HL-60/S4 (cell line): Measurements from ENCODE around the gene ACAA2.

Experiments used
- in situ Hi-C: fragments of 300-500 bp; cut with MboI; formaldehyde crosslinking; loops from 2 replicates; pipeline ENCODE4 v1.14.3; 2022; ENCODE audit warnings: low sequenced_read_pairs

Gene ACAA2

GRCh38 chr18:49813319-49814146 lies at the start of gene ACAA2:
Gene ACAA2 (minus strand): TSS chr18:49813533. CDS start chr18:49813484, 49 bp downstream.
- in situ Hi-C loops, result no loop called here

GRCh38 chr18:49862656-49863385 lies 49.5 kb upstream of the ACAA2 start:
- in situ Hi-C loops, result loop anchor here (25.0 kb wide), 1 partner anchor 351 kb away; no protein-coding TSS in a partner anchor

GRCh38 chr18:49861659-49862058 lies 48.3 kb upstream of the ACAA2 start:
- in situ Hi-C loops, result loop anchor here (25.0 kb wide), 1 partner anchor 349 kb away; no protein-coding TSS in a partner anchor

- in situ Hi-C loops, result loop anchor here (25.0 kb wide), 1 partner anchor 347 kb away; no protein-coding TSS in a partner anchor
These were observed 46.4 kb upstream of the ACAA2 start for GRCh38 chr18:49859725-49860124.

GRCh38 chr18:49859021-49859359 lies 45.7 kb upstream of the ACAA2 start:
- in situ Hi-C loops, result loop anchor here (25.0 kb wide), 1 partner anchor 347 kb away; no protein-coding TSS in a partner anchor

- in situ Hi-C loops, result loop anchor here (25.0 kb wide), 1 partner anchor 346 kb away; no protein-coding TSS in a partner anchor
These were observed 45.1 kb upstream of the ACAA2 start for GRCh38 chr18:49858309-49859020.

- in situ Hi-C loops, result loop anchor here (25.0 kb wide), 1 partner anchor 345 kb away; no protein-coding TSS in a partner anchor
These were observed 44.4 kb upstream of the ACAA2 start for GRCh38 chr18:49857708-49858107.

- in situ Hi-C loops, result loop anchor here (25.0 kb wide), 1 partner anchor 344 kb away; no protein-coding TSS in a partner anchor
These were observed 43.2 kb upstream of the ACAA2 start for GRCh38 chr18:49856496-49856895.

- in situ Hi-C loops, result loop anchor here (25.0 kb wide), 1 partner anchor 344 kb away; no protein-coding TSS in a partner anchor
These were observed 42.5 kb upstream of the ACAA2 start for GRCh38 chr18:49855711-49856415.

- in situ Hi-C loops, result loop anchor here (25.0 kb wide), 1 partner anchor 342 kb away; no protein-coding TSS in a partner anchor
These were observed 41.3 kb upstream of the ACAA2 start for GRCh38 chr18:49854681-49855080.

GRCh38 chr18:49853436-49853835 lies 40.1 kb upstream of the ACAA2 start:
- in situ Hi-C loops, result loop anchor here (25.0 kb wide), 1 partner anchor 341 kb away; no protein-coding TSS in a partner anchor

- in situ Hi-C loops, result loop anchor here (25.0 kb wide), 1 partner anchor 341 kb away; no protein-coding TSS in a partner anchor
These were observed 39.7 kb upstream of the ACAA2 start for GRCh38 chr18:49853011-49853410.

- in situ Hi-C loops, result loop anchor here (25.0 kb wide), 1 partner anchor 339 kb away; no protein-coding TSS in a partner anchor
These were observed 38.3 kb upstream of the ACAA2 start for GRCh38 chr18:49851624-49852023.

GRCh38 chr18:49850636-49851035 lies 37.3 kb upstream of the ACAA2 start:
- in situ Hi-C loops, result loop anchor here (25.0 kb wide), 1 partner anchor 338 kb away; no protein-coding TSS in a partner anchor

GRCh38 chr18:49849331-49850217 lies 36.2 kb upstream of the ACAA2 start:
- in situ Hi-C loops, result loop anchor here (25.0 kb wide), 1 partner anchor 337 kb away; no protein-coding TSS in a partner anchor

- in situ Hi-C loops, result no loop called here
These were observed 34.8 kb upstream of the ACAA2 start for GRCh38 chr18:49848115-49848514.

- in situ Hi-C loops, result no loop called here
These were observed 34.2 kb upstream of the ACAA2 start for GRCh38 chr18:49847524-49847923.

GRCh38 chr18:49846718-49847470 lies 33.6 kb upstream of the ACAA2 start:
- in situ Hi-C loops, result no loop called here
